CD4-positive, alpha-beta T cell treated with Interleukin-21 for 1 hour (primary cell): ENCODE results near the gene SP3.

ENCODE experiments used
- DNase-seq: peaks from one replicate; pipeline ENCODE4 v3.0.0-alpha.2; 2020

The SP3 gene

DNA sequence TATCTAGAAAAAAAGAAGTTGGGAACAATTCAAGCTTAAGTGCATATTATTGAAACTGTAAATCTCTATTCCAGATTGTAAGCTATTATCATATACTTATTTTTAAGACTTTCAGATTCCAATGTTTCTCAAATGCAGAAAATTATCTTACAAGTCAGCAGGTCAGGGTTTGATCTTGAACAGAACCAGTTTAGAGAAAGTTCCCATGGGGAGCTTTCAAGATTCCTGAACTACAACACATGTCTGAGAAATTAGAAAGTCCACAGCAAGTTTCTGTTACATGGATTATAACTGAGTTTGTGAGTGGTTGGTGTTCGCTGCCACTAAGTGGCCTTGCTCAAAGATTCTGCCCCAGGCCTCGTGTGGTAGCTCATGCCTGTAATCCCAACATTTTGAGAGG is 31.6 kb upstream of the SP3 start:
- DNase-seq, result no peak

DNA sequence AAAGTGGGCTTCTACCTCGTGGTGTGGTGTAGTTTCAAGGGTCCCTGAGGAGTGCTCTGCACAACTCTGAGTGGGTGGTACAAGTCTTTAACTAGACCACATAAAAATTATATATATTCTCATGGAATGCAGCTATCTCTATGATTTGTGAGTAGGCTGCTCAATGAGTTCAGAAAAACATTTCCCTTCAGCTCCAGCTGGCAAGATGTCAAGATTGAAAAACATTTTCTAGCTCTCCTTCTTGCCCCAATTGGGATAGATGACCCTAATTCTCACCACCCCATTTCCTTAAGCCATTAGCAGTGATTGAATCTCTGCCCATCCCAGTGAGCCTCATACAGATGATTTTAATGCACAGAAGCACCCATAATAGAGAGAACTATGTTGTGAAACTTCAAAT is 28.3 kb upstream of the SP3 start:
- DNase-seq, result no peak

DNA sequence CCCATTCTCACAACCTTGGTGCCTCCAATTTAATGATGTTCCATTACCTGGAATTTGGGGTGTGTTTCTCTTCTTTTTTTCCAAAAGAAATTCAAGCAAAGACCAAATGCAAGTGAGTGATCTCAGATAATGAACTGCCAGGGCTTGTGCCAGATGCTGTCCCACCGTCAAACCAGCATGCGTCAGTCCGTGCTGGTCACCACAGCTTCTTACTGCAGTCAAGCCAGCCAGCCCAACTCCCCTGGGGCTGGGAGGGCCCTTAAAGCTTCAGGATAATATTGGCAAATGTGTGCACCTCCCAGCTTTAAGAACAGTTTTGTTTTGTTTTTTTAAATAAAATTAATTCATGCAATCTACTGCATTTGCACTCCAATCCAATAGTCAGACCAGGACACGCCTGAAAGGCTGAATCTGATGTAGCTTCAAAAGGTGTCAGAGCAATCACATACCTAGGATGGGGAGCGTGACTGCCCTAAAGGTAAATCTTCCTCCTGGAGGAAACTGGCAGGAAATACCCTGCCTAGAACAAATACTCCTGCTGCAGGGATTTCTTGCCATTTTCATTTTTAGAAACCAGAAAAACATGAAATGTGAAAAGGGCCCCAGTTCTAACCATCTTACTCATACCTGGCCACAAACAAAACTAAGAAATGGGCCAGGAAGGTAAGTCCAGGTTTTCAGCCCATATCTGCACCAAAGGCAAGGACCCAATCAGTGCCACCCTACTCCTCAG is 26.8 kb upstream of the SP3 start:
- DNase-seq, result no peak

DNA sequence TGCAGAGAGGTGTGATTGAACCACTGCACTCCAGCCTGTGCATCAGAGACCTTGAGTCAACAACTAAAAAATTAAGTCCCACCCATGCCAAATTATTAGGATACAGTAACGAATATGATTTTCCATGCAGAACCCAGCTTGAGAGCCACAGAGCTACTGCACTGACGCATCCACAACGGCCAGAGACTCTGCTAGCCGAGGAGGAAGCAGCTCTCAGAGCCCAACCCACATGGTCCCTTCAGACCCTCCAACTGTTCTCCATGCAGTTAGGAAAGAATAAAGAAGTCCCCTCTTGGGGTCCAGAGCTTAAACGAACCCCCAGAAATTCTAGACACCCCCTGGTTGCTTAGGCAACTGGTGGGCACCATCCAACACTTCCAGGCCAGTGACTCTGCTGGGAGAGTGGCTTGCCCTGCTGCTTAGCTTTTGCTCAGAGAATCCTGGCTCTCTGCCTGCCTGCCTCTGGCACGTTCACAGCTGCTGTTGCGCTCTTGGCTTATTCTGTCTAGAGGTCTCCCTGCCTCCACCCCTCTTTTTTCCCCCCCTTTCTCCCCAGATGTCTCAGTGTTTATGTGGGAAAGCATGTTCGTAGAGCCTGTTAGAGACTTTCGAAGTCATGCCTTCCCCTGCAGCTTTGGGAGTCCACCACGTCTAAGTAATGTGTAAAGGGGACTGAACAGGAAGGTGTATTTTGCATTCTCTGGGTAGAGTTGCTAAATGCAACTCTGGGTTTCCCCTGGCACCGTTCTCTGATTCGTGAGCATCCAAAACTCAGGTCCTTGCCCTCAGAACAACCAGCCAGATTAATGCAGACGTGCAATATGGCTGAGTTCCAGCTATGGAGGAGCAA is 26.0 kb upstream of the SP3 start:
- DNase-seq, result no peak

DNA sequence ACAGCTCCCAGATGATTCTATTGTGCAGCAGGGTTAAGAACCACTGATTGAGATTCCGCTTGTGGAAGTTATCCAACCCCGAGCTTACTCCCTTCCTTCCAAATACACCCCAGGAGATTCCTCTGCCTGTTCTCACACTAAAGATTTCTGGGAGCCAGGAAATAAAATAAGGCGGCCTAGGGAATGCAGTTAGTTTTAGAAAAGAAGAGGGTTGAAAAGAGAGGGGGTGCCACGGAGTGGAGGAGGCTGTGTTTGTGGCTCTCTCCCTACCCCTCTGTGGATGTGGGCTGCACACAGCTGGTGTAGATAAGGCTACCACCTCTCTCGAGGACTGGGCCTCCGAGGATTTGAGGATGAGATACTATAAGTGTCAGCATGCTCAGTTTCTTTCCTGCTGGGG is 25.1 kb upstream of the SP3 start:
- DNase-seq, result no peak

DNA sequence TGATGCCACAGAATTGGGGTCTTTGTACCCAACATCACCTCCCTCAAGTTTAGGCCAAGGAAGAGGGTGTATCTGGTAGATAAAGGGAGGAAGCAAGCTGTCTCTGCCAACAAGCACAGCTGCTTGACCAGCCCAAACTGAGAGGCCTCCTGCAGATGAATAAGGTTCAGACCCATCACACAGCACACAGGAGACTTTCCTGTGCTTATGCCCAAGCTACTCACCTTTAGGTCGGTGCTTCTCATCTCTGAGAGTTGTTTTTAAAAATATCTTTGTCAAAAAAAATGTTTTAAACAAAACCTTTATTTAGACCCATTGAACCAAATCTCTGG is 24.7 kb upstream of the SP3 start:
- DNase-seq, result no peak

DNA sequence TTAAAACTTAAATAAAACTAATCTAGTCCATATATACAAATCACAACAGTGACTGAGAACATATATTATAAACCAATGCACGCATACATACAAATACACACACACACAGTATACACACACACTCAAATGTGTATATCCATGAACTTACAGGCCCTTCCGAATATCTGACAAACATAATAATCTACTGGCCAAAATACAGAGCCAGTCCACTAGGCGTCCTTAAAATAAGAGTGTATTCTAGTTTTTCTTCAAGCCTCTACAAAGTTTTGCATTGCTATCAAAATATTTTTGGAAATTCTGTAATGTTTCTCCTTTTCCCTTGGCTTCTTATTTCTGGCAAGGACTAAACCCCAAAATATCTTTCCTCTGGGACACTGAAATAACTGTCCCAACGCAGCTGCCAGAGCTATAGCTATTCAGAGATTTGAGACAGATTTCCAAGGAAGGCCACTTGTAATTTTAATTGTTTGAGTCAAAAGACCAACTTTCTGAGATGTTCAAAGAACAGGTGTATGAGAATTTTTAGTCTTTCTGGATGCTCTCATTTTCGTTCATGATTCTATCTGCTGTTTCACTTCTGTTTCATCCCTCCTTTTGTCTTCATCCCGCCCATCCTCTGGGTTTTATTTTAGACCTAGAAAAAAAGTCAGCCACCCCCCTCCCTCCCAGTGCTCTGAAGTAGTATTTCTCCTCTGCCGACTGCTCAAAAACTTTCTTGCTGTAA is 24.1 kb upstream of the SP3 start:
- no peak for DNase-seq

DNA sequence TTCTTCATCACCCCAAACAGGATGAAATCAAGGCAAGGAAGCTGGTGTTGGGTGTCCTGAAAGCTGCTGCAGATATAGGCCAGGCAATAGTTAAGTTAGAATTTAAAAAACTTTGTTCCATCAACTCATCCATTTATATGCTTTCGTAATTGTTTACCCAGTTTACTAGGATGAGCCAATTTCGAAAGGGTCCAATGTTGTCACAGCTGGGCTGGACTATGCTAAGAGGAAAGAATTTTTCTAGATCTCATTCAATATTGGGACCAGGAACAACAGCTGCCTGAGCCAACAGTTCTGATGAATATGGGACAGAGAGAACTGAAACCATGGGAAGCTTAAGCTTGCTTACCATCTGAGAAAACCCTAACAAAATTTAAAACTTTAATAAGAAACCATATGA is 21.6 kb upstream of the SP3 start:
- DNase-seq, result no peak

DNA sequence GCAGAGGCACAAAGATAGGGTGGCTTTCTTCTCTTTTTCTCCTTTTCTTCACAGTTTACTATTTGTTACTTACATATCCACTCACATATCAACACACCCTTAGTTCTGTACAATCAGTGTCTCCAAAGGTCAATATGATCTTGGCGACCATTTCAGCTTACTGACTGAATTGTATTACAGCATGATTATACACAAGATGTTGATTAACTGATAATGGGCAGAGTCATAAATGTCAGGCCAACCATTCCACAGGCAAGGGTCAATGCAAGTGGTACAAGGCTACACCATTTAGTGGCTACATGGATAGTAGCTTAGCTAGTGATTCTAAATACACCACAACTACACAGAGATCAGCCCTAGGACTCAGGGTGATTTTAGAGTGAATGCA is 20.4 kb upstream of the SP3 start:
- no peak for DNase-seq

DNA sequence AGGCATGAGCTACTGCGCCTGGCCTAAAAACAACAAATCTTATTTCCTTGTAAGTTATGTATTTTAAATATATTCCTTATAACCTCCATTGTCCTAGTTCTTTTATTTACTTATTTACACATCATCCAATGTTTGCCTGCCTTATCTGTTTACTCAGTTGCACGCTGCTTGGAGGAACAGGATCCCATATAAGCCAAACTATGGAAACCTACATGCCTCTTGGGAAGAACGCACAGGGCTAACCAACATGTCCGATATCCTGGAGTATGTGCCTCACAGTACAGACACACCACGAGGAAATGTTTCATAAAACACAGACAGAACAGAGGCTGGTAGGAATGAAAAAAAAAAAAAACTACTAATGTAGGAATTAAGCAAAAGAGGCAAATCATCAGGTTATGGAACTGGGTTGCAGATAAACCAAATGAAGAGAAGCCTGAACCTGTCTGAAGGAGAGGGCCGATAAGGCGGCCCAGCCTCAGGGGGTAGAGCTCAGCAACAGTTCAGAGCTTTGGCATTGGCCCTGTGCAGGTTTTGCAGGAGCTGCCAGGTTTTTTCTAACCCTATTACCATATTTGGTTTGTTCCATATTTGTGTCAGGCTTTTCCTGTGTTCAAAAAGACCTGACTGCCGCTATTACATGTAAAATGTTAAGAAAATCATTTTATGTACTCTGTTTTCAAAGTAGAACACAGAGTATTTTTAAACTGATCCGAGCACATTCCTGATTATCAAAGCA is 19.9 kb upstream of the SP3 start:
- no peak for DNase-seq

DNA sequence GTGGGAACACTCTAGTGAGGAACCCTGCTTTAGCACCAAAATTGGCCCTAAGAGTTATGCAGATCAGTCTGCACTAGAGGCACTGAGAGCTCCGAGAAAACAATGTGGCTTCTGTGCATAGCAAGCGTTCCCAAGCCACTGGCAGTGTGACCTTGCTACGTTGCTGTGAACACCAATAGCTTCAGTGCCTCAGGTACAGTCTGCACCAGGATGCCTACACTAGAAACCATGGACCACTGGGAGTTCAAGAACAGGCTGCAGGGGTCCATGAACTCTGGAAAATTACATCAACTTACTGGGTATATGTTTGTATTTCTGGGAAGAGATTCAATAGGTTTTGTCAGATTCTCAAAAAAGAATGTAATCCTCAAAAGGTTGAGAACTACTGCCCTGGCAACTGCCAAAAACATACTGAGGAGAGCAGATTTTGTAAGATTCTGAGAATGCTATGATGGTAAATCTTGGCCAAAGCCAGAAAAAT is 18.3 kb upstream of the SP3 start:
- no peak for DNase-seq

DNA sequence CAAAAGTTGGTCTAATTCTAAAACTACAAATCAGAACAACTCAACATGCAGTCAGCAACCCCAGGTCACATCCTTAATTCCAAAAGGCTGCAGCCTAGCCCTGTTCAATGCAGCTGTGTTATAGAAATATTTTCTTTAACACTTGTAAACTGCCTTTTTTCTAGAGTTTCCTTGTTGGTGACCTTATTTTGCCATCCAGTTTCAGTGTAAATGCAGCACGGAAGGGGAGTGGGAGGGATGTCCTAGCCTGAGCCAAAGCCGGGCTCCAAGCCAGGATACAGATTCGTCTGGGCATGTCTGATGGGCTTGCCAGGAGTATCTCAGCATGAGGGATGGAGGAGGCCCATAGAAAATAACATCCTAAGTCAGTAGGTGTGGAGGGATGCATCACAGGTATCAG is 17.7 kb upstream of the SP3 start:
- DNase-seq, result no peak

DNA sequence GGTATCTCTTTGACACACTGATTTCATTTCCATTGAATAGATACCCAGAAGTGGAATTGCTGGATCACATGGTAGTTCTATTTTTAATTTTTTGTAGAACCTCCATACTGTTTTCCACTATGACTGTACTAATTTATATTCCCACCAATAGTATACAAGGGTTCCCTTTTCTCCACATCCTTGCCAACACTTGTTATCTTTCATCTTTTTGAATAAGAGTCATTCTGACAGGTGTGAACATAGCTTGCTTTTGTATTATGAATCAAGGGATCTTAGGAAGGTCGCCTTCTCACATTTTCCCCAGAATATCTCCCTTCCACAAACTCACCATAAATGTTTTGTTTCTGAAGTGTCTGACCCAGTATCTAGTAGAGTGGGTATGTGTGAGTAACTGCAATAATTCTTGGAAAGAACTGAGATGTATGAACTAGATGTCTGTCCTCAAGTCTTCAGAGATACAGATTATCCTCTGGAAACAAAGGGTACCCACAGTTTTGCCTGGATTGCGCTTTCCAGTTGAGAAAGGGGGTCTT is 17.1 kb upstream of the SP3 start:
- DNase-seq, result no peak

DNA sequence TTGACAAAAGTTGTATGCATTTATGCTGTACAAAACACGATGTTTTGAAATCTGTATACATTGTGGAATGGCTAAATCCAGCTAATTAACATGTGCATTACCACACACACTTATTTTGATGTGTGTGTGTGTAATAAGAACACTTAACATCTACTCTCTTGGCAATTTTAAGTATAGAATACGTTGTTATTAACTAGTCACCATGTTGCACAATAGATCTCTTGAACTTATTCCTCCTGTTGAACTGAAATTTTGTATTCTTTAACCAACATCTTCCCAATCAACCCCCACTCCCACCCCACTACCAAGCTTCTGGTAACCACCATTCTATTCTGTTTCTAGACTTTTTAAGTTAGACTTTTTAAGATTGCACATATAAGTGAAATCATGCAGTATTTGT is 16.3 kb upstream of the SP3 start:
- DNase-seq, result no peak

DNA sequence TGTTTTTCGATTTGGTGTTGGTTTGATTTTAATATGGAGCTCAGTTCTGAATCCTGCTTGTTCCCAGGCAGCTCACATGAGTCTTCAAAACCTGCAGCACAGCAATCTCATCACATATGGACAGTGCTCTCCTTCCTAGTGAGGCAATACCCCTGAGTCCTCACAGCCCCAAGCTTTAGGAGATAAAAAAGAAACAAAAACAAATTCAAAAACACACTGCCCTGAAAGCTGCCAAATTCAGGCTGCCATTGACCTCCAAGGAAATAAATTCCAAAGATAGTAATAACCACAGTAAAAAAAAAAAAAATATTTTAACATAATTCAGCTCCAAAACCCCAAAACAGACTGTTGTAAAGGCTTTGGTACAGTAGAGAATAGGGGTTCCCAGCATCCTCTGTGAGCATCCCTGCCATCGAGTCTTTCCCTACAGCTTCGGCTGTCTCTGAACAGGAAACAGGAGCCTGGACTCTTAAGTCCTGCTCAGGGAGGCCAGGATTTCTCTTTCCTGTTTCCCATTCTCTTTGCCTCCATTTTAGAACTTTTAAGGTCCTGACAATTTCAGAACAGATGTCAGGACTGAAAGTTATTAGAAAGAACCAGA is 14.7 kb upstream of the SP3 start:
- DNase-seq, result no peak

DNA sequence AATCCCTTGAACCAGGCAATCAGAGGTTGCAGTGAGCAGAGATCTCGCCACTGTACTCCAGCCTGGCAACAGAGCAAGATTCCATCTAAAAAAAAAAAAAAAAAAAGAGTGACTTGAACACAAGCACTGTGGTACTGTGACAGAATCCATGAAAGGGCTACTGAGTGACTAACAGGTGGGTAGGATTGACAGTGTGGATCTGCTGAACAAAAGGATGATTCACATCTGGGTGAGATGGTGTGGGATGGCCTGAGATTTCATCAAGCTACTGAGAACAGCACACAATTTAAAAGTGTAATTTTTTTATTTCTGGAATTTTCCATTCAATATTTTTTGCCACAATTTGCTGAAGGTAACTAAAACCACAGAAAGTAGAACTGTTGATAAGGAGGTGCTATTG is 13.3 kb upstream of the SP3 start:
- DNase-seq, result no peak

DNA sequence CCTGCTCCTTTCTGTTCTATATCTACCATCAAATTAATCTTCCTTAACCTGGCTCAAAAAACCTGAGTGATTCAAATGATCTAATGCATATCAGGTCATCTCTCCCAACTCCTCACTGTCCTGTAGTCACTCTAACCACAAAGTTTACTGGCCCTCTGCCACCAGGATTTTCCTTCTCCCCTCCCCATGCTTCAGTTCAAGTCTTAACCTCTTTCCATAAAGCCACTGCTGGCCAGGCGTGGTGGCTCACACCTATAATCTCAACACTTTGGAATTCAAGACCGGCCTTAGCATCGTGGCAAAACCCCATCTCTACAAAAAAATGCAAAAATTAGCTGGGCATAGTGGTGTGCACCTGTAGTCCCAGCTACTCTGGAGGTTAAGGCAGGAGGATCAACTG is 7.5 kb upstream of the SP3 start:
- no peak for DNase-seq

DNA sequence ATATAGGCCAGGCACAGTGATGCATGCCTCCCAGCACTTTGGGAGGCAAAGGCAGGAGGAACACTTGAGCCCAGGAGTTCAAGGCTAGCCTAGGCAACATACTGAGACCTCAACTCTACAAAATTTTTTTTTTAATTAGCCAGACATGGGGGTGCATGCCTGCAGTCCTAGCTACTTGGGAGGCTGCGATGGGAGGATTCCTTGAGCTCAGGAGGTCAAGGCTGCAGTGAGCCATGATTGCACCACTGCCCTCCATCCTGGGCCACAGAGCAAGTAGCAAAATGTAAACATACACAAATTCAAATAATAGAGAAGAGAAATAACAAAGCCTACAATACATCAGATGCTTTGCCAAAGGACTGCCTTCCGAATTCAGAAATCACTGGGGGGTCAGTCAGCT is 7.0 kb upstream of the SP3 start:
- DNase-seq, result no peak

DNA sequence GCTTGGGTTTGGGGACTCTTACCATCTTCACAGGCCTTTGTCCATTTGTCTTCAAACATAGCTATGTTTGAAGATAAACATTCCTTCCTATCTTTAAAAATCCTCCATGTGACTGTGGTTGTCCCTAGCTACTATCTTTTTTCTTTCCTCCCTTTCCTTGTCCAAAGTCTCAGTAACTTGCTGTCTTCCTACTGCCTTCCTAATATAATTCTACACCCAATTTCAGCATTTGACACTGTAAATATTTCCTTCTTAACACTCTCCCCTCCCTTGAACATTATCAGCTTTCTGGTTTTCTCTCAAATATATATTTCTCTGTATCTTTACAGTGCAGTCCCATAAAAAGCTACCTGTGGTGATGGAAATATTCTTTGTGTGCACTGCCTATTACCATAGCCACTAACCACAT is 5.3 kb upstream of the SP3 start:
- DNase-seq, result no peak

DNA sequence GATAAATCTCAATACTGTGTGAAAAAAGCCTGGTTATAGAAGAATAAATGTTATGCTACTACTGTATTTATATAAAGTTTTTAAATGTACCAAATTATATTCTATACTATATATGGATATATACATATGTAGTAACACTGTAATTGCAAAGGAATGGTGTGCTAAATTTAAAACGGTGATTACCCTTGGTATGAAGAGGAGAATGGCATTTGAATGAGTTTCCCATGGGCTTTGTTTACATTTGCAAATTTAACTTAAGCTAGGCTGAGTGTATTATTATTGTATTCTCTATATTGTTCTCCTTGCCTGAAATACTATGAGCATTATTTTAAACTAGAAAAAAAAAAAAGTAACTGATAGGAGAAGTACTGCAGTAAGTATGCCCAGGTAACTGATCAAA is 4.7 kb upstream of the SP3 start:
- no peak for DNase-seq

DNA sequence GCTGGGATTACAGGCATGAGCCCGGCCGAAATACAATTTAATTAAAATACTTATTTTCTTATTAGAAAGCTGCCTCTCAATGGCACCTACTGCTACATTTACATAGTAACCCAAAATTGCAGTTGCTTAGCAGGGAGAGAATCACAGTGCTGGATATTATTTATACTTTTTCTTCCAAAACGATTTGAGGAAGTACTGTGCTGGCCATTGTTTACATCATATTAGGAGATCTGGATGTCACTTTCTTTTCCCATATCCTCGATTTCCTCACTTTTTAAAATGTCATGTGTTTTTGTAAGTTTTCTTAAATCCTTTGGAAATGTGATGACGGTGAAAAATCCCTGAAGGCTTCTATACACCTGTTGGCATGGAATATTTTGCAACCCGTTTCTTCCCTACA is 3.4 kb upstream of the SP3 start:
- DNase-seq, result no peak

DNA sequence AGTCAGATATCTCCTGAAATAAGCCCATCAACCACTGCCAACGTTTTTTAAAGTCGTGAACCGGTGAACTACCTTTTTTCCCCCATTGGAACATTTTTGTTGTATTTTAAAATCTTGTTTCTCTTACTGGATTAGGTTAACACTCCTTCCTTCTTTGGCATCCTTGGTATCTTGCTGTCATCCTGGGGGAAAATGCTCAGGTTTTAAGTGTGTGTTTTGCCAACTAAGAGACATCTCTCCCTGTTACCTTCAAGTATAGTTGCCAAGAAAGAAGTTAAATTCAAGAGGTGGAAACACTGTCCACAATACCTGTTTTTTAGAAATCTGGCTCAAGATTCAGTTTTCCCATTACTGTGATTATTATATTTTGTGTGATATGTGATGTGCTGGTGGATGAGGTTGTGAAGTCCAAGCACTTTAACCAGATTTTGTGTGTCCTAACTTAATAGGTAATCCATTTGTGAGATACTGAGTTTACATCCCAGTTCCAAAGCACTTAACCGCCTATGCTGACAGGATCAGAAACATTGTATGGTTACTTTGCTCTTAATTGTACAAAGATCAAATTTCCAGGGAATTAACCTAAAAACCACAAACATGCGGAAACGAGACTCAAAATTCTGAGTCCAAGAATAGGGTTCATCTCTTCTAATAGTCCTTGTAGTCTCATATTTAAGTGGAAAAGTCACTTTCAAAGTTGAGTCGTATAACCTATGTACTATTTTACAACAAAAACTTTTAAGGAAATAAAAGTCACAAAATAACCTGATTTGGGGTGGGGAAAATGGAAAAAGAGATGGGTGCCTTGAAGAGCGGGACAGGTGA is 1.3 kb upstream of the SP3 start:
- no peak for DNase-seq
